ENCODE results near the gene RTN4RL1. TPM values are rescaled to one million over a fixed set of nuclear protein-coding genes. Genes with fewer than 3 reads are reported as not detected.

Gene RTN4RL1
- total and polyA plus RNA-seq, 9 of the 15 experiments (the other 6 are each of a cell fraction or from before 2014, with no cell fraction given), result 0.04 to 0.06 (median 0.04) TPM; not detected in 5

DNA sequence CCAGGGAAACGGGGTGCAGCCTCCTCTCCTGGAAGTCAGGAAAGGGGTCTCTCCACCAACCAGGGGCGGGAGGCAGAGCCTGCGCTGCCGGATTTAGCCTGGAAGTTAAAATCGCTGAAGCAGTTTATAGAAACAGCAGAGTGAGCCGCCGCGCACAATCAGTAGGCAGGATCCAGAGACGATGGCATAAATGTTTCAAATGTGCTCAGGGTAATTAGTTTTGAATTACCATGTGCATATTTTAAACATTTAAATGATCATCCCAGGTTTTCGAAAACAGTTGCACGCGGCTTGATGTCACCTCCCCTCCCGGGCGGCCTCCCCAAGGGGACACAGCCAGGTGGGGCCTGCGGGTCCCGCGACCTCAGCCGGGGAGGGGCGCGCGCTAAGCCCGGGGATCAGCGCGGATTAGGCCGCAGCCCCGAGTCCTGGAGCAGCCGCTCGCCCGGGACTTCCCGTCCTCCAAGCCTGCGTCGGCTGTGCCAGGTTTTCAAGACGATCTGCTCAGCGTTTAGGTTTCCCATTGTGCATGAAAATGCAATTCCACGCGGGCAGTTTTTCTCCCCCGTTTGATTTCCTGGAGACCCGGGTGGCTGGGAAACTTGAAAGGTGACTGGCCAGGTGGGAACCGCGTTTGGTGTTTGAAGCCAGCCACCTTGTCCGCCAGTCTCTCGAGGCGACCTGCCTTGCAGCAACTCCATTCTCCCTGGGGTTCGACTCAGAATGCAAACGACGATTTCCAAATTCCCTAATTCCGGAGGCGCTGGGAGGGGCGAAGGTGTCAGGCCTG, 117.0 kb downstream of the RTN4RL1 start (continued):
- no peak for TF ChIP-seq ZBTB26 (CRISPR knock-in tag; IDR thresholded peaks at IDR 0.05)
- no peak for TF ChIP-seq TBL1XR1 (IDR thresholded peaks at IDR 0.05; ENCODE audit: low read length in 2 of 2)
- no peak for TF ChIP-seq ZBED1 (IDR thresholded peaks at IDR 0.05)
- TF ChIP-seq FOXJ2 (tag; IDR thresholded peaks at IDR 0.05), result no peak

DNA sequence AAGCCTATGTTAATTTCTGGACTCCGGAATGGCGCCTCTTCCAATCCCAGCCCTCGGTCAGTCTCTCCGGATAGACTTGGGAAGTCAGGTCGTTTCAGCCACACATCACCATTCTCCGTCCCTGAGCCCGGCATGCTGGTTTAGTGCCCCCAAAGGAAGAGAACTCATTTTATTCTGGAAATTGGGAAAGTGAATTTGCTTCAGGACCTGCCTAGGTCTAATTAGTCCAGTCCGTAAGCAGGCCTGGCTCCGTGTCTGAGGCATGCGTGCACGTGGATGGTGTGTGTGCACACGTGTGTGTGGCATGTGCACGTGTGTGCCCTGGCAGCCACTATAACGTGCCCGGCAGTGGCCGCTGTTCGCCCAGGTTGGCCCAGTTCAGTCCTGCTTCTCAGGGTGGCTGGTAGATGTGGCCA, 117.9 kb downstream of the RTN4RL1 start:
- Histone ChIP-seq H4K20me1 (replicated peaks; ENCODE audit: control insufficient read depth, insufficient read depth, low read length) (no peaks in the 10 kb centered on the region), H3K4me2 (ENCODE audit: insufficient read depth, low read length) (no peak overlapping the region), H3K4me1 (replicated peaks in 1 of 2; ENCODE audit: control insufficient read depth in 2 of 2, insufficient read depth in 2 of 2, low read length in 2 of 2) (peaks cover 0 to 16% of the 10 kb centered on the region in 2 experiments; a peak in 3 of 5 replicates), H3K27me3 (ENCODE audit: control insufficient read depth in 2 of 2, insufficient read depth in 2 of 2, low read length in 2 of 2) (peaks cover 13 to 22% of the 10 kb centered on the region in 2 experiments; a peak in 4 of 5 replicates), H3K9me3 (replicated peaks; ENCODE audit: control insufficient read depth, insufficient read depth, low read depth, low read length) (no peaks in the 10 kb centered on the region), H3K9ac (ENCODE audit: insufficient read depth in 1 of 2, low read depth in 2 of 2, low read length in 2 of 2) (no peak overlapping the region), H2AFZ (ENCODE audit: low read depth, low read length) (no peak overlapping the region), H3K9me1 (ENCODE audit: control insufficient read depth, insufficient read depth, low read length) (no peaks in the 10 kb centered on the region), H3K4me3 (no peak overlapping the region), H3K36me3 (ENCODE audit: control insufficient read depth, insufficient read depth, low read length) (no peaks in the 10 kb centered on the region), H3K79me2 (ENCODE audit: control insufficient read depth, insufficient read depth, low read length) (no peaks in the 10 kb centered on the region), H3K27ac (ENCODE audit: extremely low read depth, low read depth, low read length) (no peak overlapping the region)
- BruUV-seq (replicated peaks), result no TSS peak
- ChIA-PET POLR2A (no interaction called here), CTCF (ENCODE audit: low intra/inter-chr PET ratio) (no interaction called here)
- WGBS (ENCODE audit: insufficient coverage, low coverage, missing lambda C conversion rate), result 21% methylated on average over 17 of the region's 17 CpGs
- no peak for TF ChIP-seq NBN (IDR thresholded peaks at IDR 0.05; ENCODE audit: low read depth)
- TF ChIP-seq ZNF75A (CRISPR knock-in tag; IDR thresholded peaks at IDR 0.05), result no peak
- no peak for TF ChIP-seq FOS (IDR thresholded peaks at IDR 0.05; ENCODE audit: extremely low read depth, insufficient read length)
- TF ChIP-seq SRSF9 (IDR thresholded peaks at IDR 0.05; ENCODE audit: borderline replicate concordance, low read depth, low read length), result no peak
- no peak for TF ChIP-seq NEUROD1 (IDR thresholded peaks at IDR 0.05; ENCODE audit: borderline replicate concordance, low read depth, low read length, partially characterized antibody)
- TF ChIP-seq ZNF239 (CRISPR knock-in tag; IDR thresholded peaks at IDR 0.05), result no peak
- no peak for TF ChIP-seq SREBF1 (IDR thresholded peaks at IDR 0.05; ENCODE audit: borderline replicate concordance, low read depth, low read length)
- no peak for TF ChIP-seq FOXM1 (IDR thresholded peaks at IDR 0.05; ENCODE audit: low read depth)
- no peak for TF ChIP-seq FOXM1 (CRISPR knock-in tag; IDR thresholded peaks at IDR 0.05; ENCODE audit: low read depth)
- intact Hi-C loops (cut with micrococcal nuclease), result loop anchor here (5.0 kb wide), 1 partner anchor 140 kb away; no protein-coding TSS in a partner anchor
- ATAC-seq, result no peak
- DNase-seq (ENCODE audit: extremely low read depth in 1 of 4, low spot score in 3 of 4), result no peak
- in situ Hi-C loops (cut with MboI), result loop anchor here (5.0 to 25.0 kb wide), 2 partner anchors 125 to 330 kb away; partner anchors contain the start of gene DPH1
- FAIRE-seq, result no peak
